ENCODE measurements around the gene HPF1. TPM values are rescaled to one million over a fixed set of nuclear protein-coding genes. Genes with fewer than 3 reads are reported as not detected.

HPF1 gene
- total RNA-seq, 4 donors from 2014 or later: 12.2 to 28.7 (median 20.5) TPM

DNA sequence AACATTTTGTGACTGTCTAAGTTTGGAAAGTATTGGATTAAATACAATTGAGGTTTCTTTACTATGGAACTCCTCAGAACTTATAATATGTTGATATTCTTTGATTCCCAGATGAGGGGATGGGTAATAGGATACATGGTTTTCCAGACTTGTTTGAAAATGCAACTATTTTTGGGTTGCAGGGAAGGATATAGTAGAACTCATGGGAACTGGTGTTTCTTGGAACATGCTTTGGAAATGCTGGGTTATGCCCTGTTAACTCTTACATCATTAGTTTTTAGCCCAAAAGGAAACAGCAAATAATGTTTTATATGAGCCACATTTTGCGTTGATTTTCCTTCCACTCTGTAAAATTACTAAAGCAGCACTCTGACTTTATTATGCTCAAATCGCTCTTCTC is 41.9 kb downstream of the HPF1 start:
- Histone ChIP-seq H3K4me1 (no peaks in the 10 kb centered on the region), H3K36me3 (peaks cover 38% of the 10 kb centered on the region)
- TF ChIP-seq, protein P1, sequence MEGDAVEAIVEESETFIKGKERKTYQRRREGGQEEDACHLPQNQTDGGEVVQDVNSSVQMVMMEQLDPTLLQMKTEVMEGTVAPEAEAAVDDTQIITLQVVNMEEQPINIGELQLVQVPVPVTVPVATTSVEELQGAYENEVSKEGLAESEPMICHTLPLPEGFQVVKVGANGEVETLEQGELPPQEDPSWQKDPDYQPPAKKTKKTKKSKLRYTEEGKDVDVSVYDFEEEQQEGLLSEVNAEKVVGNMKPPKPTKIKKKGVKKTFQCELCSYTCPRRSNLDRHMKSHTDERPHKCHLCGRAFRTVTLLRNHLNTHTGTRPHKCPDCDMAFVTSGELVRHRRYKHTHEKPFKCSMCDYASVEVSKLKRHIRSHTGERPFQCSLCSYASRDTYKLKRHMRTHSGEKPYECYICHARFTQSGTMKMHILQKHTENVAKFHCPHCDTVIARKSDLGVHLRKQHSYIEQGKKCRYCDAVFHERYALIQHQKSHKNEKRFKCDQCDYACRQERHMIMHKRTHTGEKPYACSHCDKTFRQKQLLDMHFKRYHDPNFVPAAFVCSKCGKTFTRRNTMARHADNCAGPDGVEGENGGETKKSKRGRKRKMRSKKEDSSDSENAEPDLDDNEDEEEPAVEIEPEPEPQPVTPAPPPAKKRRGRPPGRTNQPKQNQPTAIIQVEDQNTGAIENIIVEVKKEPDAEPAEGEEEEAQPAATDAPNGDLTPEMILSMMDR (IDR thresholded peaks at IDR 0.05): no peak
- TF ChIP-seq EP300 (IDR thresholded peaks at IDR 0.05) (no peak), POLR2AphosphoS5 (IDR thresholded peaks at IDR 0.05) (no peak), POLR2A (IDR thresholded peaks at IDR 0.05) (no peak)

DNA sequence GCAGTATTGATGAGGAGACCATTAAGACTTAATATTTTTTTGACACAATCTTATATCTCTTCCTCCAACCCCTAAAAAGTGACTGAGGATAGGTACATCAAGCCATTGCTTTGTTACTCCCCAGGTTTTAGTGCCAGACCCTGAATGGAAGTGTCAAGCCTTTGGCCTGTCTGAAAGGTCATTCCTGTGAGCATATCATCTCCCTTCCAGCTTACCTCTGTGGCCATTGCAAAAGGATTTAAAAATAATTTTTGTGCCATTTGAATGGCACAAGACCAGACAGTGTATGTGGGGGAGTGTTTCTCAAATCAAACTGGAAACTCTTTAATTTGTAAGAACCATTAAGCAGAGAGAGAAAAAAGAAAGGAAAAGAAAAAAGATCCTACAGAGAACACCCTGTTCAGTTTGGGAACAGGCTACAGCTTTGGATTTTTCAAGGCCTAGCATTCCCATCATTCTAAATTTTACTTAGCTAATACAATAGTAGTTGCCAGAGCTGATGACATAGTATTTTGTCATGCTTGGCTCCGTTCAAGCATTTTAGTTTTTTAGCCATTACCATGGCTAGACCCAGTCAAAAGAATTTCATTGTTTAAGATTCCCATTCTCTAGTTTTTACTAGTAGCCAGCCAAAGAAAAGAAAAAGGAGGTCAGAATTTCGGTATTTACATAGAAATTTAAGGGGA is 49.6 kb downstream of the HPF1 start:
- Histone ChIP-seq H3K9me3 (no peaks in the 10 kb centered on the region), H3K27ac (no peak overlapping the region), H3K36me3 (peaks cover 13% of the 10 kb centered on the region), H3K4me3 (no peak overlapping the region), H3K4me1 (no peaks in the 10 kb centered on the region), H3K27me3 (no peaks in the 10 kb centered on the region)
- no peak for DNase-seq (ENCODE audit: low spot score in 2 of 2)
- TF ChIP-seq POLR2A (IDR thresholded peaks at IDR 0.05): no peak
- TF ChIP-seq EP300 (IDR thresholded peaks at IDR 0.05): no peak
- TF ChIP-seq, protein P1 (IDR thresholded peaks at IDR 0.05): no peak
- TF ChIP-seq POLR2AphosphoS5 (IDR thresholded peaks at IDR 0.05): no peak
- 79% methylated on average over 2 of the region's 2 CpGs for WGBS

More for the DNA sequence above, 41.9 kb downstream of the HPF1 start:
- 87% methylated on average over 2 of the region's 2 CpGs for WGBS
- H3K27me3 ChIP-seq: no peaks in the 10 kb centered on the region
- no peak overlapping the region for H3K4me3 ChIP-seq
- no peaks in the 10 kb centered on the region for H3K9me3 ChIP-seq
- no peak for DNase-seq (ENCODE audit: low spot score in 2 of 2)
- H3K27ac ChIP-seq: no peak overlapping the region

DNA sequence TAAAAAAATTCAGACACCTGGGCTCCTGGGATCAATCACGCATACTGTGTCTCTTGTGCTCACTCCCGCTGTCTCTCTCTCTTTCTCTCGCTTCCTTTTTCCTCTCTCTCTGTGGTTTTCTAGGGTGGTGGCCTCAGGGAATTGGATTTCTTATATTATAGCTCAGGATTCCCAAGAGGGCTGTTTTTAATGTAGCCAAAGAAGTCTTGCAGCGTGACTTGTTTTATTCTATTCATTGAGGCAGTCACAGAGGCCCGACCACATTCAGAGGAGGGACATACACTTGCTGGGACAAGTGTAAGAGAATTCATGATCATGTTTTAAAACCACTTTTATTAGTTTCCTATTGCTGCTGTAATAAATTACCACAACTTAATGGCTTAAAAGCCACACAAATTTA is 59.4 kb downstream of the HPF1 start:
- no peaks in the 10 kb centered on the region for H3K4me1 ChIP-seq
- no peaks in the 10 kb centered on the region for H3K9me3 ChIP-seq
- no peak overlapping the region for H3K27ac ChIP-seq
- no peak for DNase-seq (ENCODE audit: low spot score in 2 of 2)
- 86% methylated on average over 5 of the region's 5 CpGs for WGBS
- H3K36me3 ChIP-seq: peaks cover 41% of the 10 kb centered on the region
- TF ChIP-seq EP300 (IDR thresholded peaks at IDR 0.05) (no peak), POLR2AphosphoS5 (IDR thresholded peaks at IDR 0.05) (no peak), POLR2A (IDR thresholded peaks at IDR 0.05) (no peak)
- TF ChIP-seq, protein P1 (IDR thresholded peaks at IDR 0.05): no peak
- no peaks in the 10 kb centered on the region for H3K27me3 ChIP-seq
- no peak overlapping the region for H3K4me3 ChIP-seq

DNA sequence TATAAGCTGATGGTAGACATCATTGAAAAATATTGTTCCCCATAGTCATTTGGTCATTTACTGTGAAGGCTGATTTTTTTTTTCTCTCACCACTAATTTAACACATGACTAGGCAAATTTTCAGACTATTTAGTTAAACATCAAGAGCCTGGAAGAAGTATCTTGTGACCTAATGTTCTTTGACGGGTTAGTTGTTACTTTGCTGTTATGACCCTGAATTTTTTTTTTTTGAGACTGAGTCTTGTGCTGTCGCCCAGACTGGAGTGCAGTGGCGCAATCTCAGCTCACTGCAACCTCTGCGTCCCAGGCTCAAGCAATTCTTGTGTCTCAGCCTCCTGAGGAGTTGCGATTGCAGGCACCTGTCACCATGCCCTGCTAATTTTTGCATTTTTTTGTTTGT is 67.0 kb downstream of the HPF1 start:
- DNase-seq (ENCODE audit: low spot score in 2 of 2): no peak
- 99% methylated on average over 5 of the region's 5 CpGs for WGBS

DNA sequence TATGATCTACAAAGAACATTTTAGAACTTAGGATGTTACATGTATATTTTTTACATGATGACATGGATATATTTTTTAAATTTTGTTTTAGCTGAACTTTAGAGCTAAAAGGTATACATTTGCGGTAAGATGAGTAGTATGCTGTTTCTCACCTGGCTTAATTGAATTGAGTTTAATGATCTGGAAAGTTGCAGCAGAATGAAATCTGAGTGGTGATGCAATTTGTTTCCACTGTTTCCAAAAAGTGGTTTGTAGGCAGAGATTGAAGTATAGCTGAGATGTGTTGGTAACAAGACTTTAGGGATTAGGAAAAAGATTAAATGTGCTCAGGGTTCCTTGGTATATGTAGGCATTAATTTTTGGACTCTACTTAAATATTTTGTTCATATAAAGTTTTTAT is 68.1 kb downstream of the HPF1 start:
- Histone ChIP-seq H3K4me1 (no peaks in the 10 kb centered on the region), H3K36me3 (peaks cover 11% of the 10 kb centered on the region), H3K4me3 (no peak overlapping the region), H3K9me3 (no peaks in the 10 kb centered on the region), H3K27ac (no peak overlapping the region), H3K27me3 (no peaks in the 10 kb centered on the region)
- no peak for DNase-seq (ENCODE audit: low spot score in 2 of 2)
- 95% methylated on average over 1 of the region's 1 CpG for WGBS
- TF ChIP-seq POLR2AphosphoS5 (IDR thresholded peaks at IDR 0.05): no peak
- TF ChIP-seq POLR2A (IDR thresholded peaks at IDR 0.05): no peak
- TF ChIP-seq, protein P1 (IDR thresholded peaks at IDR 0.05): no peak

More for the DNA sequence above, 67.0 kb downstream of the HPF1 start:
- Histone ChIP-seq H3K27ac (no peak overlapping the region), H3K4me1 (no peaks in the 10 kb centered on the region), H3K4me3 (no peak overlapping the region), H3K9me3 (no peaks in the 10 kb centered on the region), H3K27me3 (no peaks in the 10 kb centered on the region), H3K36me3 (peaks cover 16% of the 10 kb centered on the region)
- TF ChIP-seq, protein P1 (IDR thresholded peaks at IDR 0.05): no peak
- TF ChIP-seq EP300 (IDR thresholded peaks at IDR 0.05) (no peak), POLR2AphosphoS5 (IDR thresholded peaks at IDR 0.05) (no peak), POLR2A (IDR thresholded peaks at IDR 0.05) (no peak)

All from suprapubic skin (tissue), 4 donors.